A673 (cell line): ENCODE measurements around the gene PGC. TPM values are rescaled to one million over a fixed set of nuclear protein-coding genes. Genes with fewer than 3 reads are reported as not detected.

Source experiments
- BruUV-seq: library from RNA; stranded (reverse); fragments of 400-500 nt; replicated peaks from 2 replicates; lab custom pipeline; 2021; lab: Mats Ljungman, UMichigan
- CTCF ChIA-PET: fragments of 300-600 bp; sonication (Branson Sonifier 250); formaldehyde crosslinking; loops from one replicate; lab custom pipeline; 2022; ENCODE audit warnings: antibody characterized with exemption; lab: Charles Lee
- POLR2A ChIA-PET: fragments of 300-600 bp; sonication (Branson Sonifier 250); formaldehyde crosslinking; loops from one replicate; lab custom pipeline; 2022; ENCODE audit warnings: antibody characterized with exemption; ENCODE audit not compliant: low non-redundant PET; lab: Charles Lee
- DNase-seq: peaks from one replicate; pipeline ENCODE4 v3.0.0-alpha.2; 2015; ENCODE audit warnings: low spot score
- H3K27ac ChIP-seq: fragments of 200-600 bp; sonication (generic); 2 replicates; pipeline ENCODE4 v1.5.1; 2016; ENCODE audit warnings: mixed run types, low read depth, mild to moderate bottlenecking, mixed read lengths, antibody characterized with exemption, low read length; ENCODE audit not compliant: poor library complexity, severe bottlenecking
- H3K27me3 ChIP-seq: fragments of 200-600 bp; sonication (generic); replicated peaks from 2 replicates; pipeline ENCODE4 v1.6.1; 2017; ENCODE audit warnings: mixed run types, low read depth, mild to moderate bottlenecking, mixed read lengths, antibody characterized with exemption, low read length; ENCODE audit not compliant: insufficient read depth, poor library complexity
- H3K36me3 ChIP-seq: fragments of 200-600 bp; sonication (generic); 2 replicates; pipeline ENCODE4 v1.6.1; 2016; ENCODE audit warnings: mixed run types, mild to moderate bottlenecking, mixed read lengths, antibody characterized with exemption, low read length; ENCODE audit not compliant: insufficient read depth, poor library complexity, severe bottlenecking
- H3K4me1 ChIP-seq: fragments of 200-600 bp; sonication (generic); 2 replicates; pipeline ENCODE4 v1.6.1; 2017; ENCODE audit warnings: mixed run types, mild to moderate bottlenecking, mixed read lengths, antibody characterized with exemption, low read length; ENCODE audit not compliant: insufficient read depth, poor library complexity, severe bottlenecking
- H3K4me3 ChIP-seq: fragments of 200-600 bp; sonication (generic); 2 replicates; pipeline ENCODE4 v1.5.1; 2016; ENCODE audit warnings: low read depth, mixed run types, mild to moderate bottlenecking, mixed read lengths, low read length; ENCODE audit not compliant: poor library complexity, severe bottlenecking
- H3K9me3 ChIP-seq: fragments of 200-600 bp; sonication (generic); 2 replicates; pipeline ENCODE4 v1.6.1; 2016; ENCODE audit warnings: mixed run types, low read depth, mild to moderate bottlenecking, mixed read lengths, antibody characterized with exemption, low read length; ENCODE audit not compliant: poor library complexity, severe bottlenecking
- CTCF ChIP-seq: fragments of 300-800, 200-600 bp; sonication (generic); conservative IDR thresholded peaks from 2 replicates; pipeline ENCODE4 v1.5.1; 2017; ENCODE audit warnings: low read depth, mild to moderate bottlenecking, antibody characterized with exemption, low read length, moderate library complexity, mixed read lengths
- EZH2 ChIP-seq: fragments of 200-600 bp; sonication (generic); IDR thresholded peaks from 2 replicates; pipeline ENCODE4 v1.6.1; 2017; ENCODE audit warnings: borderline replicate concordance, low read depth, mild to moderate bottlenecking, mixed read lengths, antibody characterized with exemption, low read length; ENCODE audit not compliant: poor library complexity, severe bottlenecking
- intact Hi-C: fragments of 100-400 bp; cut with micrococcal nuclease; formaldehyde crosslinking; loops from one replicate; pipeline ENCODE4 v1.10.0; 2022; ENCODE audit not compliant: unreplicated experiment
- total RNA-seq: library from RNA; stranded (reverse); gene quantifications from 2 replicates; pipeline ENCODE4 v1.2.3, GENCODE V29; 2021

The PGC gene
- total RNA-seq, 1 experiment from 2014 or later = not detected

DNA sequence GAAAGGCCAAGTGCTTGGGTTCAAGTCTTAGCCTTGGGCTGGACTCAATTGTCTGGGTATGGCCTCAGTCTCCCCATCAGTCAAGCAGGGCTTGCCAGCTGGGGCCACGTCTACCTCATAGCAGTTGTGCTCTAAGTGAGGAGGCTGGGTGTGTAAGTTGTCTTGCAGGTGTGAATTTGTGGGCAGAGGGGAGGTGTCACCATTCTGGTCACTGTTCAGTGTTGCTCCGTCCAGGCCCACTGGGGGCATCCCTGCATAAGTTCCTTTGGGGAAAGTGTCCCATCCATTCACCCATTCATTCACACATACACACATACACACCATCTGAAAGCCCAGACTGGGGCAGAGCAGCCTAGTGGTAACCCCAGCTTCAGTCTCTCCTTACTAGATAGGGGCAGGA, 48.1 kb downstream of the PGC start:
- intact Hi-C loops = no loop called here
- POLR2A ChIA-PET = no interaction called here
- no peaks in the 10 kb centered on the region for H3K9me3 ChIP-seq
- no peak for DNase-seq
- no peaks in the 10 kb centered on the region for H3K27me3 ChIP-seq
- TF ChIP-seq CTCF (no peak), EZH2 (no peak)
- no peaks in the 10 kb centered on the region for H3K36me3 ChIP-seq
- peaks cover 17% of the 10 kb centered on the region for H3K4me1 ChIP-seq
- CTCF ChIA-PET = no interaction called here
- BruUV-seq = no TSS peak
- no peak overlapping the region for H3K27ac ChIP-seq
- no peak overlapping the region for H3K4me3 ChIP-seq

DNA sequence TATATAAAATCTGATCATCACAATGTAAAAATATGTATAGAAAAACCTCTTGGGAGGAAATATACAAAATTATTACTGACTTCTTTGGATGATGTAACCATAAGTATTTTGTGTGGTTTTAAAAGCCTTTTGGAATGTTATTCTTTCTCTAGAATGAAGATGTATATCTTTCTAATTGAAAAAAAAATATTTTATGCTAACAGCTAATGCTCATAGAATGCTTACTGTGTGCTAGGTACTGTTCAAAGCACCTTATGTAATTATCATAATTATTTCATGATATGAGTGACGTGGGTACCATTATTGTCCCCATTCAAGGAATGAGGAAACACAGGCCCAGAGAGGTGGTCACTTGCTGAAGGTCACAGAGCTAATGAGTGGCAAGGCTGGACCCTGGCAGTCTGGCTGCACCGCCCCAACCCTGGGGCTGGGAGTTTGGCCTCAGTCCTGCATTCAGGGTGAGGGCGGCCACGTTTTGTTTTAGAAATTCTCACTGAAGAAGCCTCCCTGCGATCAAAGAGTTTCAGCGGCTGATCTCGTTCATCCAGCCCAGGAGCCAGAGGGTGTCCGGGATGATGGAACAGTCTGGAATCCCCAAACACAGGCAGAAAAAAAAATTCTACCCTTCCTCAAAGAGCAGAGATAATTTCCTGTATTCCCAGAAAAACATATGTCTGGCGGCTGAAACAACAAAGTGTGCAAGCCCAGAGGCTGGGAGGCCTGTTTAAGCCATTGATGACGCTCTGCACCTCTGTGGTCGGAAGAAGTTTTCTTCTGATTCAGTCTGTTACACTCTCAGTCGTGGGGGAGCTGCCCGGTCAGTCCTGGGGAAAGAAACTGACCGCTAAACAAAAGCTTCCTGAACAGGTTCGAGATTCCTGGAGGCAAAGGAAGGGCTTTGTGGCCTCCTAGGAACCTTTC, 49.1 kb downstream of the PGC start:
- no peaks in the 10 kb centered on the region for H3K27me3 ChIP-seq
- H3K4me1 ChIP-seq = peaks cover 17% of the 10 kb centered on the region
- no TSS peak for BruUV-seq
- TF ChIP-seq CTCF = no peak
- TF ChIP-seq EZH2 = no peak
- H3K9me3 ChIP-seq = no peaks in the 10 kb centered on the region
- POLR2A ChIA-PET = no interaction called here
- no peak overlapping the region for H3K4me3 ChIP-seq
- intact Hi-C loops = no loop called here
- H3K36me3 ChIP-seq = no peaks in the 10 kb centered on the region
- CTCF ChIA-PET = no interaction called here
- DNase-seq = no peak
- H3K27ac ChIP-seq = no peak overlapping the region

DNA sequence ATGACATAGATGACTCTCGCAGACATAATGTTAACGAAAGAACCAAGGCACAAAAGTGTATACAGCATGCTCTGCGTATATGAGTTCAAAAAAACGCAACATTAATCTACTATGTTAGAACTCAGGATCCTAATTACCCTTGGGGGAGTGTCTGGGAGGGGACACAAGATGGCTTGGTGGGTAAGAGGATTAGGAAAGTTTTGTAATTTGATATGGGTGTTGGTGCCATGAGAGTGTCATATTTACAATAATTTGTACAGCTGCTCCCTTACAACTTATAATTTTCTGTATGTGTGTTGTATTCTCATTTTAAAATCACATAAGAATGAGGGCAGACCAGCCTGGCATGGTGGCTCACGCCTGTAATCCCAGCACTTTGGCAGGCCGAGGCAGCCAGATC, 50.4 kb downstream of the PGC start:
- H3K27me3 ChIP-seq = no peaks in the 10 kb centered on the region
- peak; percentile 59 for DNase-seq
- H3K4me3 ChIP-seq = no peak overlapping the region
- intact Hi-C loops = no loop called here
- CTCF ChIA-PET = no interaction called here
- peaks cover 17% of the 10 kb centered on the region for H3K4me1 ChIP-seq
- no peaks in the 10 kb centered on the region for H3K36me3 ChIP-seq
- no peaks in the 10 kb centered on the region for H3K9me3 ChIP-seq
- no peak overlapping the region for H3K27ac ChIP-seq
- TF ChIP-seq CTCF = no peak
- no peak for TF ChIP-seq EZH2
- BruUV-seq = no TSS peak
- POLR2A ChIA-PET = no interaction called here
